Mammary epithelial cell (primary cell): ENCODE data around the gene SGIP1.

ENCODE experiments used
- CTCF ChIP-seq, 2 donors: IDR thresholded peaks in 1 of 2; conservative IDR thresholded peaks in 1 of 2; 2 replicates each; pipeline ENCODE4 v1.5.1; 2011 to 2012; ENCODE audit warnings: inconsistent platforms in 2 of 2, low read length in 2 of 2, mild to moderate bottlenecking in 2 of 2, control low read depth in 1 of 2, low read depth in 1 of 2; ENCODE audit not compliant: insufficient read depth in 1 of 2; ENCODE audit errors: extremely low read depth in 1 of 2
- EZH2 ChIP-seq: IDR thresholded peaks from 2 replicates; pipeline ENCODE4 v1.6.1; 2012; ENCODE audit warnings: low read length, inconsistent platforms, borderline replicate concordance

GRCh38 chr1:66526036-66526435, 7.9 kb upstream of the SGIP1 start:
- no peak for TF ChIP-seq CTCF (conservative IDR thresholded peaks at IDR 0.05 in 1 of 2, IDR thresholded peaks at IDR 0.05 in 1 of 2; ENCODE audit: extremely low read depth in 1 of 2, insufficient read depth in 1 of 2, low read depth in 1 of 2, low read length in 2 of 2)
- no peak for TF ChIP-seq EZH2
